SH-SY5Y (cell line): ENCODE results near the gene SEMA4B.

Experiments used
- GATA2 ChIP-seq: IDR thresholded peaks from 2 replicates; pipeline ENCODE4 v1.6.1; 2011; ENCODE audit warnings: mild to moderate bottlenecking, low read depth, low read length
- GATA3 ChIP-seq: IDR thresholded peaks from 2 replicates; pipeline ENCODE4 v1.6.1; 2011; ENCODE audit warnings: low read depth, mild to moderate bottlenecking, low read length, moderate library complexity

DNA sequence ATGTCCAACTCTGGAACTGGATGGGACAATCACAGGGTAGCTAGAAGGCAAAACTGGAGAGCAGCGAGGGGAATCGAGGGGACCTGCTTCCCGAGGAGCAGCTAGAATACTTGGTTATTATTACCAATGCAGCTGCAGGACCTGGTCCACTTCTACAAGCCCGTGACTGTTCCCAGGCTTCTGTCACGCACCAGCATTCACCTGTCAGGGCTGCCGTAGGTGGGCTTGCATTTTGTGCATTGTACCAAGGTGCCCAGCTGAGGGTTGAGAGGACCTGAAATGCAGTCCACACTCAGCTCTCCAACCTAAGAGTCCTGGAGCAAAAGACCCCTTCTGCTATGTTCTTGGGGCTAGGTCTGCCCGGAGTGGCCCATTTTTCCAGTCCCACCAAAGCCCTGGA, 2.3 kb downstream of the SEMA4B start:
- TF ChIP-seq GATA3 (no peak), GATA2 (no peak)
